ENCODE results near the gene PRSS56. TPM values are rescaled to one million over a fixed set of nuclear protein-coding genes. Genes with fewer than 3 reads are reported as not detected.

The PRSS56 gene
- total RNA-seq, 1 donor from 2014 or later: not detected

DNA sequence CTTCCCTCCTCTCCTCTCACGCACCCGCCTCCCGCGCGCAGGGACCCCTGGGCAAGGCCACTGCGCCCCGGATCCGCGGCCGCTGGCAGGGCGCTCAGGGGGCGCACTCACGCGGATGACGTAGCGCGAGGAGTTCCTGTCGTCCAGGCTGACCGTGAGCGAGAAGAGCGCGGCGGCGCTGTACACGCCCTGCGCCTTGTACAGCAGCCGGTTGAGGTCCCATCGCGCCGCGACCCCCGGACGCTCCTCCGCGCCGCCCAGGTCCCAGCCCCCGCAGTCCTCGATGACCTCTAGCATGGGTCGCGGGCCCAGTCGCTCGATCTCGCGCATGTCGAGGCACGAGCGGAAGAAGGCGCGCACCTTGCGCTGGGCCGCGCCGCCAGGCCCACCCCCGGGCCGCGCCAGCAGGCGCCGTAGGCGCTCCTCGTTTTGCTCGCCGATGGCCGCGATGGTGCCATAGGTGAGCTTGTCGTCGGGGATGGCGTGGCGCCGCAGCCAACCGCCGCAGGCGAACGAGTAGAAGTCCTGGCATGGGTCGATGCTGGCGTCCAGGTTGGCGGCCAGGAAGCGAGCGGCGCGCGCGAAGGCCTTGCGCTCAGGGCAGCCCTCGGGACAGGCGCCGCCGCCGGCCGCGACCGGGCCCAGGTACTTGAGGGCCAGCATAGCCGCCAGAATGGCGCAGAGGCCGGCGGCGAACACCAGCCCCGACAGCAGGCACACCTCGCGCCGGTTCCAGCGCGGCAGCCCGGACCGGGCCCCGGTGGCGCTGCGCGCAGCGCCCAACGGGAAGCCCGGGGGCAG lies 34.2 kb upstream of the PRSS56 start:
- no peak overlapping the region for H3K27ac ChIP-seq (replicated peaks)
- peaks cover 19% of the 10 kb centered on the region for H3K4me1 ChIP-seq
- H3K4me3 ChIP-seq: peak overlapping the region; percentile 25
- no peaks in the 10 kb centered on the region for H3K36me3 ChIP-seq
- peak; percentile 7 for DNase-seq
- intact Hi-C loops (cut with micrococcal nuclease): no loop called here
- H3K27me3 ChIP-seq (ENCODE audit: low read depth): peaks cover 100% of the 10 kb centered on the region
- no peaks in the 10 kb centered on the region for H3K9me3 ChIP-seq (replicated peaks)
- no peak for TF ChIP-seq CTCF (IDR thresholded peaks at IDR 0.05; ENCODE audit: borderline replicate concordance)

GRCh38 chr2:232486558-232487384 lies 33.4 kb upstream of the PRSS56 start:
- Histone ChIP-seq H3K9me3 (replicated peaks) (no peaks in the 10 kb centered on the region), H3K4me3 (peak overlapping the region; percentile 43), H3K27me3 (ENCODE audit: low read depth) (peaks cover 98% of the 10 kb centered on the region), H3K27ac (replicated peaks) (no peak overlapping the region), H3K36me3 (no peaks in the 10 kb centered on the region), H3K4me1 (peaks cover 19% of the 10 kb centered on the region)
- DNase-seq: peak; percentile 9
- TF ChIP-seq CTCF (IDR thresholded peaks at IDR 0.05; ENCODE audit: borderline replicate concordance): no peak
- intact Hi-C loops (cut with micrococcal nuclease): no loop called here

DNA sequence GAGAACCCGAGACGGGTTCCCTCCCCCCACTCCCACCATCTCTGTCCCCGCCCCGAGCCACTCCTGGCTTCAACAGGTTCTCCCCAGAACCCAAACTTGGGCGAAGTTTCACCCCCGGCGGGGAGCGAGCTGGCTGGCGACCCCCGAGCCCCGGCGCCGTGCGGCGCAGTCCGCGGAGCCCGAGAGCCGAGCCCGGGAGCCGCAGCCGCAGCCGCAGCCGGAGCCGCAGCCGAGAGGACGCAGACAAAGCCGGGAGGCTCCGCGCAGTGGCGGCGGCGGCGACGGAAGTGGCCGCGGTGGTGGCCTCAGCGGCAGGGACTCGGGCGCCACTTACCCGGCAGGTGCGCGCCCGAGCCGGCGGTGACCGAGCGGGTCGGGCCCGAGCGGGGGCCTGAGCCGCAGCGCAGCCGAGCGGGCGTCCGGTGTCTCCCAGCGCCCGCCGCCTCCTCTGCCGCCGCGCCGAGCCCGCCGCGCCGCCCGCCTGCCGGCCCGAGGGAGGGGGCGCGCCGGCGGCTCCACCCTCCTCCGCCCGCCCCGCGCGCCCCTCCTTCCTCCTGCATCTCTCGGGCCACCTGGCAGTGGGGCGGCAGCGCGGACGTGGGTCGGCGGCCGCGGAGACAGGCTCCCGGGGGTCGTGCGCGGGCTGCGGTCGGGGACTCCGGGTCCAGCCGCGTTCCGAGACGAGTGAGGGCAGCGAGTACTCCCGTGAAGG lies 32.6 kb upstream of the PRSS56 start, which contains the start of gene ECEL1:
Gene ECEL1, minus strand, starts transcription at position 450 of the 712 bp plus-strand sequence. CDS start 1,181 bp downstream, outside the sequence.
- H3K27ac ChIP-seq (replicated peaks): no peak within 1 kb of the TSS
- peak; percentile 6 for DNase-seq
- H3K9me3 ChIP-seq (replicated peaks): no peaks in the 10 kb centered on the region
- intact Hi-C loops (cut with micrococcal nuclease): no loop called here
- peaks cover 90% of the 10 kb centered on the region for H3K27me3 ChIP-seq (ENCODE audit: low read depth)
- H3K4me3 ChIP-seq: peak within 1 kb of the TSS; percentile 43
- H3K36me3 ChIP-seq: no peaks in the 10 kb centered on the region
- TF ChIP-seq CTCF (IDR thresholded peaks at IDR 0.05; ENCODE audit: borderline replicate concordance): no peak
- peaks cover 19% of the 10 kb centered on the region for H3K4me1 ChIP-seq

DNA sequence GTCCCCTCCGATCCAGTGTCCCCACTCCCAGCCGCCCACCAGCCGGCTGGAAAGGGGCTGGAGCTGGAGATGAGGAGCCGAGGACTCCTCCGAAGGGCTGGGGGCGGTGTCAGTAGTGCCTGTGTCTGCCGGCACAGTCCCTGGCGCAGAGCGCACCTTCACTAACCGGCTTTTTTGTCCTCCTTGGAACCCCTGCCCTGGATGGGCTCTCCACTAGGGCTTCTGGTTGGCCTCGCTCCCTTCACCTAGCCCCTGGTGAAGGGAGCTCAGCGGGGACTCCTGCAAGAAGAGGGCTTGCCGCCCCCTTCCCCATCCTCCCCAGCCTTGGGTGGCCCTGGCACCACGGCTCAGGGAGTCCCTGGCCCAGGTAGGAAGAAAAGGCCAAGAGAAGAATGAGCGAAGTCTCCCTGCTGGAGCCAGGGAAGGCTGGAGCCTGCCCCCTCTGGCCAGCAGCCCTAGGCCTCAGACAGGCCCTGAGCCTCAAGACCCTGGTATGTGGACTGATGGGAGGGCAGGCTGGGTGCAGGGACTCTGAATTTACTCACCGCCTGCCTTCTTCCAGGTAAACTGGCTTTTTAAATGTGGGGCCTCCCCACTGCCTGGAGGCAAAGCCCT lies 32.0 kb upstream of the PRSS56 start:
- Histone ChIP-seq H3K4me3 (no peak overlapping the region), H3K27ac (replicated peaks) (no peak overlapping the region), H3K9me3 (replicated peaks) (no peaks in the 10 kb centered on the region), H3K4me1 (peaks cover 19% of the 10 kb centered on the region), H3K36me3 (no peaks in the 10 kb centered on the region), H3K27me3 (ENCODE audit: low read depth) (peaks cover 84% of the 10 kb centered on the region)
- DNase-seq: peak; percentile 7
- no peak for TF ChIP-seq CTCF (IDR thresholded peaks at IDR 0.05; ENCODE audit: borderline replicate concordance)
- intact Hi-C loops (cut with micrococcal nuclease): no loop called here
